Measurements from ENCODE around the gene RB1. TPM values are rescaled to one million over a fixed set of nuclear protein-coding genes. Genes with fewer than 3 reads are reported as not detected.

RB1 gene
- total RNA-seq, 1 donor from 2014 or later, result 34.0 TPM

GRCh38 chr13:48391257-48391656 is 87.7 kb downstream of the RB1 start:
- Mint-ChIP-seq H3K9me3 (ENCODE audit: low read depth) (peaks cover 20% of the 10 kb centered on the region), H3K27me3 (no peaks in the 10 kb centered on the region), H3K36me3 (ENCODE audit: insufficient read depth) (peaks cover 42% of the 10 kb centered on the region), H3K4me3 (ENCODE audit: low read depth) (no peak overlapping the region), H3K27ac (no peak overlapping the region), H3K4me1 (ENCODE audit: low read depth) (no peaks in the 10 kb centered on the region)
- no peak for DNase-seq (ENCODE audit: low spot score, unreplicated experiment)
- no peak for TF ChIP-seq CTCF (IDR thresholded peaks at IDR 0.05; ENCODE audit: unreplicated experiment)

GRCh38 chr13:48393030-48393697 is 89.6 kb downstream of the RB1 start:
- no peak for DNase-seq (ENCODE audit: low spot score, unreplicated experiment)
- H3K27me3 Mint-ChIP-seq, result no peaks in the 10 kb centered on the region
- no peak for TF ChIP-seq CTCF (IDR thresholded peaks at IDR 0.05; ENCODE audit: unreplicated experiment)
- no peak overlapping the region for H3K4me3 Mint-ChIP-seq (ENCODE audit: low read depth)
- peaks cover 8% of the 10 kb centered on the region for H3K4me1 Mint-ChIP-seq (ENCODE audit: low read depth)
- peaks cover 24% of the 10 kb centered on the region for H3K9me3 Mint-ChIP-seq (ENCODE audit: low read depth)
- H3K36me3 Mint-ChIP-seq (ENCODE audit: insufficient read depth), result peaks cover 45% of the 10 kb centered on the region
- no peak overlapping the region for H3K27ac Mint-ChIP-seq

GRCh38 chr13:48393698-48394085 is 90.1 kb downstream of the RB1 start:
- H3K27ac Mint-ChIP-seq, result no peak overlapping the region
- no peak for DNase-seq (ENCODE audit: low spot score, unreplicated experiment)
- TF ChIP-seq CTCF (IDR thresholded peaks at IDR 0.05; ENCODE audit: unreplicated experiment), result no peak
- H3K36me3 Mint-ChIP-seq (ENCODE audit: insufficient read depth), result peaks cover 45% of the 10 kb centered on the region
- H3K27me3 Mint-ChIP-seq, result no peaks in the 10 kb centered on the region
- no peak overlapping the region for H3K4me3 Mint-ChIP-seq (ENCODE audit: low read depth)
- H3K9me3 Mint-ChIP-seq (ENCODE audit: low read depth), result peaks cover 24% of the 10 kb centered on the region
- peaks cover 13% of the 10 kb centered on the region for H3K4me1 Mint-ChIP-seq (ENCODE audit: low read depth)

- Mint-ChIP-seq H3K36me3 (ENCODE audit: insufficient read depth) (peaks cover 33% of the 10 kb centered on the region), H3K9me3 (ENCODE audit: low read depth) (peaks cover 18% of the 10 kb centered on the region), H3K4me3 (ENCODE audit: low read depth) (no peak overlapping the region), H3K27ac (peak overlapping the region; percentile 87), H3K27me3 (no peaks in the 10 kb centered on the region), H3K4me1 (ENCODE audit: low read depth) (peaks cover 35% of the 10 kb centered on the region)
- DNase-seq (ENCODE audit: low spot score, unreplicated experiment), result no peak
- no peak for TF ChIP-seq CTCF (IDR thresholded peaks at IDR 0.05; ENCODE audit: unreplicated experiment)
Measured at GRCh38 chr13:48397744-48398143, 94.2 kb downstream of the RB1 start.

GRCh38 chr13:48398450-48399095 is 95.0 kb downstream of the RB1 start:
- no peak for TF ChIP-seq CTCF (IDR thresholded peaks at IDR 0.05; ENCODE audit: unreplicated experiment)
- peak overlapping the region; percentile 85 for H3K27ac Mint-ChIP-seq
- H3K36me3 Mint-ChIP-seq (ENCODE audit: insufficient read depth), result peaks cover 27% of the 10 kb centered on the region
- H3K4me3 Mint-ChIP-seq (ENCODE audit: low read depth), result no peak overlapping the region
- DNase-seq (ENCODE audit: low spot score, unreplicated experiment), result no peak
- peaks cover 17% of the 10 kb centered on the region for H3K9me3 Mint-ChIP-seq (ENCODE audit: low read depth)
- no peaks in the 10 kb centered on the region for H3K27me3 Mint-ChIP-seq
- H3K4me1 Mint-ChIP-seq (ENCODE audit: low read depth), result peaks cover 35% of the 10 kb centered on the region
